ENCODE data around the gene FRRS1L.

DNA sequence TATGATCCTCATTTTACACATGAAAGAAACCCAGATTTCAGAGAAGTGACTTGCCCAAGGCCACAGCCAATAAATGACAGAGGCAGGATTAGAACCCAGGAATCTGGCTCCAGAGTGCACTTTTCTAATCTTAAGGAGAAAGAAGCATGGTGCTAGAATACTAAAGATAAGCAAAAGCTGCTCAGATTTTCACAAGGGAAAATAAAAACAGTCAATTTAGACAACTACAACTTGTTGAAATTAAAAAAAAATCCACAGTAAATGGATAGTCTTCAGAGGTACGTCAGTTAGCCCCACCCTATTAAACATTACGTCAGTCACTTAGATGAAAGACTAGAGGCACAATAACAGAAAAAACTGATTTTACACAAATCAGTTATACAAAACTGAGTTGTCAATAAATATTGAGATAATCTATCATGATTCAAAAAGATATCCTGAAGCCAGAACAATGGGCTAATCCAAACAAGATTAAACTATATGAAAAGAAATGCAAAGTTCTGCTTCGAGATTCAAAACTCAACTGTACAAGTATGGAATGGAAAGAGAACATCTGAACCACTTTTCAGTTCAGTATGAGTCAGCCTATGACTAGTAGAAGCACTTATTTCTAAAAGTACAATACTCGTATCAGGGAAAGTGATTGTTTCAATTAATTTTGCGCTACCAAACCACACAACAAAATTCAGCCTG is 56.6 kb downstream of the FRRS1L start:
- TF ChIP-seq, protein P1, sequence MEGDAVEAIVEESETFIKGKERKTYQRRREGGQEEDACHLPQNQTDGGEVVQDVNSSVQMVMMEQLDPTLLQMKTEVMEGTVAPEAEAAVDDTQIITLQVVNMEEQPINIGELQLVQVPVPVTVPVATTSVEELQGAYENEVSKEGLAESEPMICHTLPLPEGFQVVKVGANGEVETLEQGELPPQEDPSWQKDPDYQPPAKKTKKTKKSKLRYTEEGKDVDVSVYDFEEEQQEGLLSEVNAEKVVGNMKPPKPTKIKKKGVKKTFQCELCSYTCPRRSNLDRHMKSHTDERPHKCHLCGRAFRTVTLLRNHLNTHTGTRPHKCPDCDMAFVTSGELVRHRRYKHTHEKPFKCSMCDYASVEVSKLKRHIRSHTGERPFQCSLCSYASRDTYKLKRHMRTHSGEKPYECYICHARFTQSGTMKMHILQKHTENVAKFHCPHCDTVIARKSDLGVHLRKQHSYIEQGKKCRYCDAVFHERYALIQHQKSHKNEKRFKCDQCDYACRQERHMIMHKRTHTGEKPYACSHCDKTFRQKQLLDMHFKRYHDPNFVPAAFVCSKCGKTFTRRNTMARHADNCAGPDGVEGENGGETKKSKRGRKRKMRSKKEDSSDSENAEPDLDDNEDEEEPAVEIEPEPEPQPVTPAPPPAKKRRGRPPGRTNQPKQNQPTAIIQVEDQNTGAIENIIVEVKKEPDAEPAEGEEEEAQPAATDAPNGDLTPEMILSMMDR (IDR thresholded peaks at IDR 0.05), result no peak
- no peak for TF ChIP-seq EP300 (IDR thresholded peaks at IDR 0.05)

Data from stomach (tissue), 4 donors.